ENCODE results near the gene MAVS.

DNA sequence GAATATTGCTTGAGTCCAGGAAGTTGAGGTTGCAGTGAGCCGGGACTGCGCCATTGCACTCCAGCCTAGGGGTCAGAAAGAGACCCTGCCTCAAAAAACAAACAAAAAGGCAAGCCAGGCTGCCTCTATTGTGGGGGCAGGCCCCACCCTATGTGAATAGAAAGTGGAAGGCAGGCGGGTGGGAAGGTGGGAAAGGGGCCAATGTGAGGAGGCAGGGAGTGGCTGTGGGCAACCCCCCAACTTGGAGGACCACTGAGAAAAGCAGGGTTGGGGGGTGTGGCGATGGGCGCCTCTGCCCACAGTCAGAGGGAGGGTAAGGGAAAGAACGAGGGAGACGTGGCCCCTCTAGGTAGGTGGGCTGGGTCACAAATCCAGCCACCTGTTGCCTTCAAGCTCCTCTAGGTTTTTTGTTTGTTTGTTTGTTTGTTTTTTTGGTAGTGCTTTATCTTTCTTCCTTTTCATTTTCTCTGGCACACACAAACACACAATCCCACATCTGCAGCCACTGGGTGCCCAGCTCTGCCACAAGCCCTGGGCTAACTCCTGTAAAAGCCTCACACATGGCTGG lies 31.6 kb upstream of the MAVS start:
- TF ChIP-seq, protein P1, sequence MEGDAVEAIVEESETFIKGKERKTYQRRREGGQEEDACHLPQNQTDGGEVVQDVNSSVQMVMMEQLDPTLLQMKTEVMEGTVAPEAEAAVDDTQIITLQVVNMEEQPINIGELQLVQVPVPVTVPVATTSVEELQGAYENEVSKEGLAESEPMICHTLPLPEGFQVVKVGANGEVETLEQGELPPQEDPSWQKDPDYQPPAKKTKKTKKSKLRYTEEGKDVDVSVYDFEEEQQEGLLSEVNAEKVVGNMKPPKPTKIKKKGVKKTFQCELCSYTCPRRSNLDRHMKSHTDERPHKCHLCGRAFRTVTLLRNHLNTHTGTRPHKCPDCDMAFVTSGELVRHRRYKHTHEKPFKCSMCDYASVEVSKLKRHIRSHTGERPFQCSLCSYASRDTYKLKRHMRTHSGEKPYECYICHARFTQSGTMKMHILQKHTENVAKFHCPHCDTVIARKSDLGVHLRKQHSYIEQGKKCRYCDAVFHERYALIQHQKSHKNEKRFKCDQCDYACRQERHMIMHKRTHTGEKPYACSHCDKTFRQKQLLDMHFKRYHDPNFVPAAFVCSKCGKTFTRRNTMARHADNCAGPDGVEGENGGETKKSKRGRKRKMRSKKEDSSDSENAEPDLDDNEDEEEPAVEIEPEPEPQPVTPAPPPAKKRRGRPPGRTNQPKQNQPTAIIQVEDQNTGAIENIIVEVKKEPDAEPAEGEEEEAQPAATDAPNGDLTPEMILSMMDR (IDR thresholded peaks at IDR 0.05; ENCODE audit: low read depth, low read length): no peak
- TF ChIP-seq POLR2A (IDR thresholded peaks at IDR 0.05; ENCODE audit: extremely low read depth, insufficient read length): no peak
- TF ChIP-seq, protein P2, sequence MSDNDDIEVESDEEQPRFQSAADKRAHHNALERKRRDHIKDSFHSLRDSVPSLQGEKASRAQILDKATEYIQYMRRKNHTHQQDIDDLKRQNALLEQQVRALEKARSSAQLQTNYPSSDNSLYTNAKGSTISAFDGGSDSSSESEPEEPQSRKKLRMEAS (IDR thresholded peaks at IDR 0.05; ENCODE audit: low read depth, low read length): no peak
